ENCODE results near the gene RAB11FIP3. TPM values are rescaled to one million over a fixed set of nuclear protein-coding genes. Genes with fewer than 3 reads are reported as not detected.

Gene RAB11FIP3
- total RNA-seq, 1 experiment from 2014 or later = 37.5 TPM

DNA sequence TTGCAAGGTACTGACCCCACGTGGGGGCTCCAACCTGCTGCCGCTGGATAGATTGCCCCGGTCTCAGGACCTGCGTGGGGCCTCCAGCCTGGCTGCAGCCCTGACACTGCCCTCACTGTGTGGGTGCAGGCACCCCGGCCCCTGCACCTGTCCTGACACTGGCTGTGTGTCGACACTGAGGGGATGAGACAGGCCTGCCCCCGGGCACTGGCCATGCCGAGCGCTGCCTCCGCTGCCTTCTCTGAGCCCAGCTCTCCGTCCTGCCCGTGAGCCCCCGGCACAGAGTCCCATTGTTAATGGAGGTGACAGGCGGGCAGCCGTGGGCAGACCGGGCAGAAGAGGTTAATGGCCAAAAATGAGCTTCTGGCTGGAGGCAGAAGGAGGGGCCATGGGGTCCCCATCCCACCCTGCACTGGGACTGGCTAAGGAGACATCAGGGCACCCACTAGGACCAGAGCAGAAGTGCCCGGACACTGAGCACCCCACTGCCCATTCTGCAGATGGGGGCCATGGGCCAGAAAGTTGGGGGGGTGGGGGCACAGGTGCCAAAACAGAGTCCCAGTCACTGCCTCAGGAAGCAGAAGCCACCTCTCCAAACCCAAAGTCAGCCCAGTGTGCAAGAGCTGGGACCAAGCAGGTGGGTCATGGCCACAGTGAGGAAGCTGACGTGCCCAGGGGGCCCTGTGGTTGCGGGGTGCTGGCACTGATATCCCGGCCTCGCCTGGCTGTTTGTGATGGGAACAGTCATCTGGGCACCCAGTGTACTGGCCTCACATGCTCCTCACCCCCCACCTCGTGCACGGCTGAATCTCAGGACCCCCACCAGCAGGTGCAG lies 132.2 kb downstream of the RAB11FIP3 start:
- H3K9me3 Mint-ChIP-seq (ENCODE audit: unreplicated experiment) = no peaks in the 10 kb centered on the region
- no TSS peak for BruUV-seq (replicated peaks)
- TF ChIP-seq, protein P1, sequence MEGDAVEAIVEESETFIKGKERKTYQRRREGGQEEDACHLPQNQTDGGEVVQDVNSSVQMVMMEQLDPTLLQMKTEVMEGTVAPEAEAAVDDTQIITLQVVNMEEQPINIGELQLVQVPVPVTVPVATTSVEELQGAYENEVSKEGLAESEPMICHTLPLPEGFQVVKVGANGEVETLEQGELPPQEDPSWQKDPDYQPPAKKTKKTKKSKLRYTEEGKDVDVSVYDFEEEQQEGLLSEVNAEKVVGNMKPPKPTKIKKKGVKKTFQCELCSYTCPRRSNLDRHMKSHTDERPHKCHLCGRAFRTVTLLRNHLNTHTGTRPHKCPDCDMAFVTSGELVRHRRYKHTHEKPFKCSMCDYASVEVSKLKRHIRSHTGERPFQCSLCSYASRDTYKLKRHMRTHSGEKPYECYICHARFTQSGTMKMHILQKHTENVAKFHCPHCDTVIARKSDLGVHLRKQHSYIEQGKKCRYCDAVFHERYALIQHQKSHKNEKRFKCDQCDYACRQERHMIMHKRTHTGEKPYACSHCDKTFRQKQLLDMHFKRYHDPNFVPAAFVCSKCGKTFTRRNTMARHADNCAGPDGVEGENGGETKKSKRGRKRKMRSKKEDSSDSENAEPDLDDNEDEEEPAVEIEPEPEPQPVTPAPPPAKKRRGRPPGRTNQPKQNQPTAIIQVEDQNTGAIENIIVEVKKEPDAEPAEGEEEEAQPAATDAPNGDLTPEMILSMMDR (IDR thresholded peaks at IDR 0.05; ENCODE audit: unreplicated experiment) = no peak
- no peaks in the 10 kb centered on the region for H3K36me3 Mint-ChIP-seq (ENCODE audit: insufficient read depth, unreplicated experiment)
- DNase-seq (ENCODE audit: unreplicated experiment) = no peak
- no peak overlapping the region for H3K4me3 Mint-ChIP-seq (ENCODE audit: unreplicated experiment)
- no peaks in the 10 kb centered on the region for H3K4me1 Mint-ChIP-seq (ENCODE audit: insufficient read depth, unreplicated experiment)
- H3K27me3 Mint-ChIP-seq (ENCODE audit: insufficient read depth, unreplicated experiment) = no peaks in the 10 kb centered on the region
- CTCF ChIA-PET = no interaction called here
- intact Hi-C loops (cut with micrococcal nuclease) = no loop called here
- POLR2A ChIA-PET = interaction anchor here (0.6 kb wide), 1 partner anchor 470 kb away, joined by 3 read pairs; no protein-coding TSS in a partner anchor
- no peak overlapping the region for H3K27ac Mint-ChIP-seq (ENCODE audit: low read depth, unreplicated experiment)

DNA sequence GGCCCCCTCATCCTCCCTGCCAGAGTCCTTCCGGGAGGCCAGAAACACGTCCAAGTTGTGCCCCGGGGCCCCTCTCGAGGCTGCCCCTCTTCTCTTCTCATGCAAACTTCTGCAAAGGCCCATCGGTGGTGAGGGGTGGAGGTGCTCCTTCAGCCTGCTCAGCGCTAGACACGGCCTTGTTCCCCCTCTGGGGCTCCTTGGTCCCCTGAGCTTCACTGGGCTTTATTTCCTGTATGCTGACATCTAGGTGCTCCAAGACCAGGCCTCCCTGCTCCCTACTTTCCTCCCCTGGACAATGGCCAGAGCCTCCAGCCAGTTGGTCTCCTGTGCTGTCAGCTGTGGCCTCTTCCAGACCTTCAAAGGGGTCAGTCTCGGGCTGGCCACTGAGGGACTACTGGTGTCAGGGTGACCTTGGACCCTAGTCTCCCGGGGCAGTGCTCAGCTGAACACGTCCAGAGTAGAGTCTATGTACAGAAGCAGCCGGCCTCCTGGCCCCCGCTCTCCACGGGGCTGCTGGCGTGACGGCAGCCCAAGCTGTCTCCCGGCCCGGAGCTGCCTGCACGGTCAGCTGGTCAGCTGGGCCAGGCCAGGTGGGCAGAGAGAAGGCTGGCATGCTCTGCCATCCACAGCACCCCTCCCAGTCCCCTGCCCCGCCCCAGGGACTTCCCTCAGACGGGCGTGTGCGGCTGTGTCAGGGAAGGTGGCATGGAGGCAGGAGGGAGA lies 133.0 kb downstream of the RAB11FIP3 start:
- intact Hi-C loops (cut with micrococcal nuclease) = no loop called here
- H3K4me1 Mint-ChIP-seq (ENCODE audit: insufficient read depth, unreplicated experiment) = no peaks in the 10 kb centered on the region
- H3K27me3 Mint-ChIP-seq (ENCODE audit: insufficient read depth, unreplicated experiment) = no peaks in the 10 kb centered on the region
- TF ChIP-seq, protein P1 (IDR thresholded peaks at IDR 0.05; ENCODE audit: unreplicated experiment) = no peak
- no TSS peak for BruUV-seq (replicated peaks)
- H3K36me3 Mint-ChIP-seq (ENCODE audit: insufficient read depth, unreplicated experiment) = no peaks in the 10 kb centered on the region
- POLR2A ChIA-PET = interaction anchor here (0.6 kb wide), 1 partner anchor 470 kb away, joined by 3 read pairs; no protein-coding TSS in a partner anchor
- H3K9me3 Mint-ChIP-seq (ENCODE audit: unreplicated experiment) = no peaks in the 10 kb centered on the region
- H3K27ac Mint-ChIP-seq (ENCODE audit: low read depth, unreplicated experiment) = no peak overlapping the region
- no peak overlapping the region for H3K4me3 Mint-ChIP-seq (ENCODE audit: unreplicated experiment)
- no peak for DNase-seq (ENCODE audit: unreplicated experiment)
- CTCF ChIA-PET = interaction anchor here (0.6 kb wide), 1 partner anchor 123 kb away, joined by 3 read pairs; no protein-coding TSS in a partner anchor

DNA sequence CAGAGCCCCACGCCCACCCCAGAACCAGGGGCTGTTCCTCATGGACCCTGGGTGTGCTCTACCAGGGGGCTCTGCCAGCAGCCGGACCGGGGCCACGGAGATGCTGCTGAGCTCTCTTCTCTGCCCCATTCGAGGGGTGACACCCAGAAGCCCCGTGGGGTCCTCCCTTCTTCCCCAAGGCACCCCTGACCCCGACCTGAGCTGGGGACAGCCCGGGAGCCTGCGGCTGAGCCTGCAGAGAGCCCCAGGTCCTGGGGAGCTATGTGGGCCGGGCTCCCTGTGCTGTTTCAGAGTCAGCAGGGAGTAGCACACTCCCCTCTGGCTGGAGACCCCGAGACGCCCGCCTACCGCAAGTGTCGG lies 133.6 kb downstream of the RAB11FIP3 start:
- H3K4me1 Mint-ChIP-seq (ENCODE audit: insufficient read depth, unreplicated experiment) = no peaks in the 10 kb centered on the region
- POLR2A ChIA-PET = no interaction called here

More for the DNA sequence above, 133.6 kb downstream of the RAB11FIP3 start:
- DNase-seq (ENCODE audit: unreplicated experiment) = no peak
- no TSS peak for BruUV-seq (replicated peaks)
- no peaks in the 10 kb centered on the region for H3K9me3 Mint-ChIP-seq (ENCODE audit: unreplicated experiment)
- H3K27ac Mint-ChIP-seq (ENCODE audit: low read depth, unreplicated experiment) = no peak overlapping the region
- CTCF ChIA-PET = interaction anchor here (0.6 to 0.7 kb wide), 2 partner anchors 9 to 124 kb away, joined by 3 read pairs; no protein-coding TSS in a partner anchor
- TF ChIP-seq, protein P1 (IDR thresholded peaks at IDR 0.05; ENCODE audit: unreplicated experiment) = no peak
- H3K36me3 Mint-ChIP-seq (ENCODE audit: insufficient read depth, unreplicated experiment) = no peaks in the 10 kb centered on the region
- no peak overlapping the region for H3K4me3 Mint-ChIP-seq (ENCODE audit: unreplicated experiment)
- H3K27me3 Mint-ChIP-seq (ENCODE audit: insufficient read depth, unreplicated experiment) = no peaks in the 10 kb centered on the region
- intact Hi-C loops (cut with micrococcal nuclease) = no loop called here

All from MCF 10A (cell line).